CD4-positive, alpha-beta memory T cell (primary cell): ENCODE measurements around the gene HERC4. TPM values are rescaled to one million over a fixed set of nuclear protein-coding genes. Genes with fewer than 3 reads are reported as not detected.

Source experiments
- CTCF ChIA-PET: fragments of 350-600 bp; sonication (Branson Sonifier 250); formaldehyde crosslinking; loops from one replicate; lab custom pipeline; 2021; ENCODE audit warnings: inconsistent platforms; ENCODE audit not compliant: partially characterized antibody; lab: Charles Lee
- POLR2A ChIA-PET: fragments of 350-600 bp; sonication (Branson Sonifier 250); formaldehyde crosslinking; loops from one replicate; lab custom pipeline; 2021; ENCODE audit not compliant: partially characterized antibody; lab: Charles Lee
- DNase-seq, 5 donors: peaks; one replicate each; pipeline versions ENCODE4 v3.0.0 to v3.0.0-alpha.2; 2020 to 2022; ENCODE audit warnings: mixed read lengths in 1 of 5
- H3K27ac ChIP-seq: one replicate; pipeline ENCODE4 v1.7.0; 2013; ENCODE audit warnings: low read depth, low read length
- H3K27me3 ChIP-seq: 2 replicates; pipeline ENCODE4 v1.7.0; 2013; ENCODE audit warnings: mild to moderate bottlenecking, low read length, moderate library complexity; ENCODE audit not compliant: insufficient read depth
- H3K36me3 ChIP-seq: 2 replicates; pipeline ENCODE4 v1.7.0; 2013; ENCODE audit warnings: mild to moderate bottlenecking, low read length, moderate library complexity; ENCODE audit not compliant: insufficient read depth
- H3K4me1 ChIP-seq: 2 replicates; pipeline ENCODE4 v1.7.0; 2013; ENCODE audit warnings: mild to moderate bottlenecking, low read length, moderate library complexity; ENCODE audit not compliant: insufficient read depth
- H3K4me3 ChIP-seq, 2 donors: one replicate each; pipeline ENCODE4 v1.7.0; 2013; ENCODE audit warnings: low read length in 2 of 2, mild to moderate bottlenecking in 1 of 2
- H3K9me3 ChIP-seq, 2 donors: one replicate each; pipeline ENCODE4 v1.7.0; 2013; ENCODE audit warnings: low read length in 2 of 2, control low read depth in 1 of 2; ENCODE audit not compliant: control insufficient read depth in 1 of 2
- H3K27ac Mint-ChIP-seq, 7 donors: one replicate each; pipeline ENCODE4 v1.8.0; 2020 to 2021; ENCODE audit warnings: mixed read lengths in 7 of 7, mild to moderate bottlenecking in 6 of 7, inconsistent platforms in 3 of 7, moderate library complexity in 3 of 7
- H3K27me3 Mint-ChIP-seq, 2 donors: one replicate each; pipeline ENCODE4 v1.8.0; 2020 to 2021; ENCODE audit warnings: mixed read lengths in 2 of 2
- H3K36me3 Mint-ChIP-seq, 2 donors: one replicate each; pipeline ENCODE4 v1.8.0; 2020 to 2021; ENCODE audit warnings: mixed read lengths in 2 of 2, inconsistent platforms in 1 of 2, mild to moderate bottlenecking in 1 of 2
- H3K4me1 Mint-ChIP-seq, 4 donors: one replicate each; pipeline ENCODE4 v1.8.0; 2020 to 2021; ENCODE audit warnings: mixed read lengths in 4 of 4, mild to moderate bottlenecking in 1 of 4
- H3K4me3 Mint-ChIP-seq, 8 donors: one replicate each; pipeline ENCODE4 v1.8.0; 2020 to 2021; ENCODE audit warnings: mixed read lengths in 8 of 8, mild to moderate bottlenecking in 7 of 8, moderate library complexity in 6 of 8, inconsistent platforms in 3 of 8
- H3K9me3 Mint-ChIP-seq, 8 donors: one replicate each; pipeline ENCODE4 v1.8.0; 2020 to 2021; ENCODE audit warnings: mixed read lengths in 8 of 8, mild to moderate bottlenecking in 5 of 8, inconsistent platforms in 3 of 8, moderate library complexity in 1 of 8
- intact Hi-C: fragments of 100-400 bp; cut with micrococcal nuclease; formaldehyde crosslinking; loops from one replicate; pipeline ENCODE4 v1.15.1; 2023
- polyA plus RNA-seq, 2 donors: library from polyadenylated mRNA; unstranded; fragments of 300-500 nt; fragmentation: Illumina TruSeq; gene quantifications; one replicate each; pipeline ENCODE4 v1.2.3, GENCODE V29; 2021
- total RNA-seq, 2 experiments: library from RNA; stranded (reverse); gene quantifications; one replicate each; pipeline ENCODE4 v1.2.3, GENCODE V29; 2021

HERC4 gene
- total and polyA plus RNA-seq, 4 experiments from 2014 or later, result 15.7 to 117 (median 66.1) TPM

DNA sequence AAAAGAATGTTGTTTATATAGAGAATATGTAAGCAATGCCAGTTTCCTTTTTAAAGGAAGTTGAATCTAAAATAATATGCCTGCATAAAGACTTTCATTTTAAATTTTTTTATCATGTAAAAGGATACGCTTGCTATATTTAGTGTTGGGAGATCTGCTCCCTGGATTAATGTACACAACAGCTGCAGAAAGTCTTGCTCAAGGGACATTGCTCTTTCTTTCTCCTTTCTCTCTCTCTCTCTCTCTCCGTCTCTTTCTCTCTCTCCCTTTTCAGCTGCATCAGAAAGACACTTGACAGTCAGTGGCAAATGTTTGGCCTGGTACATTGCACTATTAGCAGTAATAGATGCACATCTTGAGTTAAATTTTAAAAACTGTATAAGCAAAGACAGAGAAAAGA lies 34.9 kb upstream of the HERC4 start:
- peaks cover 10% of the 10 kb centered on the region in 2 donors for H3K27me3 Mint-ChIP-seq
- CTCF ChIA-PET, result no interaction called here

DNA sequence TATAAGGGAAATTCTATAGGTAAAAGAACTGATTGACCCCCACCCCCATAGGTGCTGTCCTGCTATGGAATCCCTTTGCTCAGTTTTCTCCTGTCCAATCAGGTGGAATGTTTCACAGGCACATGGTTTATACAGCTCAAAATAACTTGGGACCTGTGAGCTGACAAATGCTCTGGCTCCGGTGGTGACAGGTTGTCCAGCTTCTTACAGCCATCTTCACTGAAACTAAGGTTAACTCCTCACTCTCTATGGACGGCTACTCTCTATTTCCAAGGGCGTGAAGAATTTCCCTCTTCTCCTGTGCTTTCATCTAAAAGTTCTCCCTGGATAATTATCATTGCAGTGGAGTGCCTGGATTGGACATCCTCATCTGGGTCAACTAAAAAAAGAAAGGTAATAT lies 34.2 kb upstream of the HERC4 start, which contains the start of gene MYPN:
TSS of gene MYPN (plus strand) at position 158 of the 400 bp plus-strand sequence. CDS start 11,951 bp downstream, outside the sequence.
- H3K27ac ChIP-seq, result no peak within 1 kb of the TSS
- Mint-ChIP-seq H3K27me3 (peaks cover 10% of the 10 kb centered on the region in 2 donors), H3K9me3 (no peaks in the 10 kb centered on the region), H3K4me3 (peak within 1 kb of the TSS in 1 of 8 donors; percentile 17), H3K27ac (no peak within 1 kb of the TSS), H3K4me1 (peaks cover 0 to 3% (median 0%) of the 10 kb centered on the region in 4 donors), H3K36me3 (no peaks in the 10 kb centered on the region)
- ChIA-PET POLR2A (no interaction called here), CTCF (no interaction called here)
- H3K4me1 ChIP-seq, result no peaks in the 10 kb centered on the region
- H3K9me3 ChIP-seq, result no peaks in the 10 kb centered on the region
- H3K36me3 ChIP-seq, result no peaks in the 10 kb centered on the region
- intact Hi-C loops, result no loop called here
- DNase-seq, result no peak
- no peak within 1 kb of the TSS for H3K4me3 ChIP-seq
- H3K27me3 ChIP-seq, result no peaks in the 10 kb centered on the region

More for the DNA sequence above, 34.9 kb upstream of the HERC4 start:
- Mint-ChIP-seq H3K4me3 (peak overlapping the region in 1 of 8 donors; percentile 17), H3K4me1 (peaks cover 0 to 3% (median 0%) of the 10 kb centered on the region in 4 donors), H3K27ac (no peak overlapping the region), H3K9me3 (no peaks in the 10 kb centered on the region), H3K36me3 (no peaks in the 10 kb centered on the region)
- H3K27me3 ChIP-seq, result no peaks in the 10 kb centered on the region
- H3K4me1 ChIP-seq, result no peaks in the 10 kb centered on the region
- no peak overlapping the region for H3K4me3 ChIP-seq
- H3K36me3 ChIP-seq, result no peaks in the 10 kb centered on the region
- DNase-seq, result no peak
- H3K9me3 ChIP-seq, result no peaks in the 10 kb centered on the region
- intact Hi-C loops, result no loop called here
- POLR2A ChIA-PET, result no interaction called here
- H3K27ac ChIP-seq, result no peak overlapping the region

DNA sequence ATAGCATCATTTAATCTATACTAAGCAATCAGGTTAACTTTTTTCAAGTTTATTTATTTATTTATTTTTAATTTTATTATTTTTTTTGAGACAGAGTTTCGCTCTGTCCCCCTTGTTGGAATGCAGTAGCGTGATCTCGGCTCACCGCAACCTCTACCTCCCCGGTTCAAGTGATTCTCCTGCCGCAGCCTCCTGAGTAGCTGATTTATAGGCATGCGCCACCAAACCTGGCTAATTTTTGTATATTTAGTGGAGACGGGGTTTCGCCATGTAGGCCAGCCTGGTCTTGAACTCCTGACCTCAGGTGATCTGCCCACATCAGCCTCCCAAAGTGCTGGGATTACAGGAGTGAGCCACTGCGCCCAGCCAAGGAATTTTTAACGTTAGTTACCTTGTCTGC lies 33.6 kb upstream of the HERC4 start:
- Histone ChIP-seq H3K36me3 (no peaks in the 10 kb centered on the region), H3K4me1 (no peaks in the 10 kb centered on the region), H3K27me3 (no peaks in the 10 kb centered on the region), H3K9me3 (no peaks in the 10 kb centered on the region), H3K4me3 (no peak overlapping the region), H3K27ac (no peak overlapping the region)
- Mint-ChIP-seq H3K27me3 (peaks cover 10 to 13% of the 10 kb centered on the region in 2 donors), H3K36me3 (no peaks in the 10 kb centered on the region), H3K4me3 (no peak overlapping the region), H3K27ac (no peak overlapping the region), H3K4me1 (peaks cover 0 to 3% (median 0%) of the 10 kb centered on the region in 4 donors), H3K9me3 (no peaks in the 10 kb centered on the region)
- intact Hi-C loops, result no loop called here
- ChIA-PET POLR2A (no interaction called here), CTCF (no interaction called here)
- DNase-seq, result no peak

DNA sequence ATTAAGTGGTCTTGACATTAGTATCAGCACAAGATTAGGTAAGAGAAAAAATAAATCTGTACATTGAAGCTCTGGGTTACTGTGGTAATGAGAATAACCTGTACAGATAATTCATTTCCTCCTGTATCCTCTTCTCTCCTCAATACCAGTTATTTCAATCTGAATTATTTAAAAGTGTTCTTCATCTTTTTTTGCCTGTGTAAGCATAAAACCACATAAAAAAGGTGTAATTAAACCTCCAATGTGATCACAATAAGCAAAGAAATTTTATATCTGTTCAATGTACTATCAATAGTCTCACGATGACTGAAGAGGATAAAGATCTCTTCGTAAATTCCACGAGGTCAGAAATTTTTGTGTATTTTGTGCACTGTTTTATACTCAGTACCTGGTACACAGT lies 33.0 kb upstream of the HERC4 start:
- Histone ChIP-seq H3K27me3 (no peaks in the 10 kb centered on the region), H3K4me1 (no peaks in the 10 kb centered on the region), H3K4me3 (no peak overlapping the region), H3K9me3 (no peaks in the 10 kb centered on the region), H3K27ac (no peak overlapping the region), H3K36me3 (no peaks in the 10 kb centered on the region)
- DNase-seq, result no peak
- no peaks in the 10 kb centered on the region for H3K36me3 Mint-ChIP-seq
- peaks cover 10 to 13% of the 10 kb centered on the region in 2 donors for H3K27me3 Mint-ChIP-seq
- ChIA-PET CTCF (no interaction called here), POLR2A (no interaction called here)
- H3K27ac Mint-ChIP-seq, result no peak overlapping the region
- no peaks in the 10 kb centered on the region for H3K9me3 Mint-ChIP-seq
- intact Hi-C loops, result no loop called here
- H3K4me3 Mint-ChIP-seq, result no peak overlapping the region
- peaks cover 0 to 3% (median 0%) of the 10 kb centered on the region in 4 donors for H3K4me1 Mint-ChIP-seq

DNA sequence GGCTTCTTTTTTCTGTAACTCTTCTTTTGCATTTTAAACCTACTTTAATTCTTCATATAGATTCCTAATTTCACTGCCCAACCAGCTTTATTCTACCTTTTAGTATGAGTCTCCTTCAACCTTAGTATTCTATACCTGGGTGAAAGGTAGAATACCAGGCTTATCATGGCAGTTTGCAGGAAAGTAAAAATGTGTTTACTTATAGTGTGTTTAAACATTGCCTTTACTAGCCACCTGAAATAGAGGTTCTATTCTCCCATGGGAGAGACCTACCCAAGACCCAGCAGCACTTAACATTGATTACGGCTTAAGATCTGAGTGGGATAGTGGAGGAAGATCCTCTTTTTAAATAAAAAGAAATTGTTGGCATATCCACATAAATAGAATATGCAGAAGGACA lies 32.6 kb upstream of the HERC4 start:
- peaks cover 10 to 13% of the 10 kb centered on the region in 2 donors for H3K27me3 Mint-ChIP-seq
- no peaks in the 10 kb centered on the region for H3K4me1 ChIP-seq
- no peaks in the 10 kb centered on the region for H3K27me3 ChIP-seq
- DNase-seq, result no peak
- ChIA-PET CTCF (interaction anchor here (0.6 kb wide), 1 partner anchor 360 kb away, joined by 4 read pairs; no protein-coding TSS in a partner anchor), POLR2A (no interaction called here)
- H3K27ac ChIP-seq, result no peak overlapping the region
- H3K4me3 Mint-ChIP-seq, result no peak overlapping the region
- H3K4me3 ChIP-seq, result no peak overlapping the region
- H3K36me3 ChIP-seq, result no peaks in the 10 kb centered on the region
- no peaks in the 10 kb centered on the region for H3K9me3 Mint-ChIP-seq
- intact Hi-C loops, result no loop called here
- no peaks in the 10 kb centered on the region for H3K36me3 Mint-ChIP-seq
- H3K4me1 Mint-ChIP-seq, result peaks cover 0 to 3% (median 0%) of the 10 kb centered on the region in 4 donors
- no peak overlapping the region for H3K27ac Mint-ChIP-seq
- H3K9me3 ChIP-seq, result no peaks in the 10 kb centered on the region

DNA sequence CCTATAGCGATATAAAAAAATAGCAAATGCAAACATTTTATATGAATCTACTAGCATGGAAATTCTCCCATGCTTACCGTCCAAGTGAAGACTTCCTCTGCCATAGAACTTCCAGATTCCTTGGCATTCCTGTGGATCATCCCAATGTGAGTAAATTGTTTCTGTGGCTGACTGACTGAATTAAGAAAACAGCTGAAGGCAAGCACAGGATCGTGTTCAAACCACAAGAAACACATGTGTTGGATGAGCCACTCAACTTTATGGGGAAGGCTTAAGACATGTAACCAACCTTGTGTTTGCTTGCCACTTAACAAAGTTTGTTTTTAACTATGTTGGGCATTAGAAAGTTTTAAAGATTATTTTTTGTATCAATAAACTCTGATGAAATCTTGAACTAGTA lies 31.6 kb upstream of the HERC4 start:
- CTCF ChIA-PET, result no interaction called here
- no peak overlapping the region for H3K4me3 Mint-ChIP-seq

DNA sequence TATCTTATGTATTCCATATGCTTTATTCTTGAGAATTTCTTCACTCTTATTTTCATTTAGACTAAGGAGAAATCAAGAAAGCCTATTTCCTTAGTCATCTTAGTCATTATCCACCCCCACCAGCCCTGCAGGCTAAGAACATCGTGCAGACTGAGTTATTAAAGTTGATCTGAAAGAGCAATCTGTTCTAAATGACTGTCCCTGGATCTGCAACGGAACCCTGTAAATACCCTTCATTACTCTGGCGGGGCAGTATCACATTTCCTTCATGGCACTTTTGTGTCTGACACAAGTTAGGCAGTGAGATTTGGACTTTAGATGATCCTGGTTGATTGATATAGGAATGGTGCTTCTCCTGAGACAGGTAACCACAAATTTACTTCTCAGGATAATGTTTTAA lies 30.7 kb upstream of the HERC4 start:
- Mint-ChIP-seq H3K27ac (no peak overlapping the region), H3K36me3 (no peaks in the 10 kb centered on the region), H3K4me1 (peaks cover 0 to 3% (median 0%) of the 10 kb centered on the region in 4 donors), H3K27me3 (peaks cover 10 to 13% of the 10 kb centered on the region in 2 donors), H3K9me3 (no peaks in the 10 kb centered on the region), H3K4me3 (no peak overlapping the region)
- ChIA-PET POLR2A (no interaction called here), CTCF (no interaction called here)
- no peak for DNase-seq
- Histone ChIP-seq H3K27me3 (no peaks in the 10 kb centered on the region), H3K4me1 (no peaks in the 10 kb centered on the region), H3K36me3 (no peaks in the 10 kb centered on the region), H3K4me3 (no peak overlapping the region), H3K27ac (no peak overlapping the region), H3K9me3 (no peaks in the 10 kb centered on the region)
- intact Hi-C loops, result no loop called here

More for the DNA sequence above, 31.6 kb upstream of the HERC4 start:
- no peaks in the 10 kb centered on the region for H3K36me3 ChIP-seq
- POLR2A ChIA-PET, result no interaction called here
- Mint-ChIP-seq H3K9me3 (no peaks in the 10 kb centered on the region), H3K36me3 (no peaks in the 10 kb centered on the region), H3K4me1 (peaks cover 0 to 3% (median 0%) of the 10 kb centered on the region in 4 donors), H3K27me3 (peaks cover 10 to 13% of the 10 kb centered on the region in 2 donors), H3K27ac (no peak overlapping the region)
- H3K9me3 ChIP-seq, result no peaks in the 10 kb centered on the region
- H3K4me1 ChIP-seq, result no peaks in the 10 kb centered on the region
- H3K27ac ChIP-seq, result no peak overlapping the region
- H3K4me3 ChIP-seq, result no peak overlapping the region
- no peaks in the 10 kb centered on the region for H3K27me3 ChIP-seq
- no peak for DNase-seq
- intact Hi-C loops, result no loop called here
